ENCODE data around the gene KRTAP10-6.
"Not testable (repeated sequence)": the region's sequence is repeated elsewhere in the genome, so short reads cannot be mapped to it uniquely, and the experiment has no call there.

KRTAP10-6 gene

GRCh38 chr21:44550285-44550684, 42.0 kb downstream of the KRTAP10-6 start:
- not testable (repeated sequence) for H3K9me3 ChIP-seq (ENCODE audit: low read length); H3K36me3 ChIP-seq (ENCODE audit: insufficient read depth, low read length); H2AFZ ChIP-seq (ENCODE audit: low read depth, low read length); H3K27me3 ChIP-seq (ENCODE audit: insufficient read depth, low read length); H3K4me3 ChIP-seq (ENCODE audit: low read length)
- H3K4me1 ChIP-seq (ENCODE audit: insufficient read depth, low read length), result peaks cover 22% of the 10 kb centered on the region

DNA sequence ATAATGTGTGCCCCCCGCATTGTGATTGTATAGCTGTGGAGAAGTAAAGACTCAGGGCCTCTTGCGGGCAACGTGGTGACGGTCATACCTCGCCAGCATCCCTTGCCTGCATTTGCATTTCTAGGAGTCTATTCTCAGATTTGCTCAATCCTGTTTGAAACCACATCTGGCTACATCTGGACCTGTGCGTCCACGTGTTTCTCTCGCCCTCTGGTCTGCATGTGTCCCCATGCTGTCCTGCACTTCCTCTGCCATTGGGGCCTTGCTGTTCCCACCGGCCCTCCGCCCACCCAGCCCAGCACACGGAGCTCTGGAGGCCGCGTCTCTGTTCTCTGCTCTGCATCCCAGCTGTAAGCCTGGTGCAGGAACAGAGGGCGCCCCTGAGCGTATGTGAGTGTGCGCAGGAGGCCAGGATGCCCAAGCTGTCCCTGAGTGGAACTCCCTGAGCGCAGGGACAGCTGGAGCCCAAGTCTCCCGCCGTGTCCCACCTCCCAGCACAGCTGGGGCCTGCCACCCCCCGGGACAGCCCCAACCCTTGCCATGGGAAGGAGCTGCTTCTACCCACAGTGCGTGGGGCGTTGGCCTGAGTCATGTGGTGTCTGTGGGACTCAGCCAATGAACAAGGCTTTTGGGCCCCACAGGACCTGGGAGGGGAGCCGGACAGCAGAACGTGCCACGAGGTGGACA, 42.6 kb downstream of the KRTAP10-6 start:
- H3K9me3 ChIP-seq (ENCODE audit: low read length), result peaks cover 6% of the 10 kb centered on the region
- peaks cover 22% of the 10 kb centered on the region for H3K4me1 ChIP-seq (ENCODE audit: insufficient read depth, low read length)
- no peaks in the 10 kb centered on the region for H3K27me3 ChIP-seq (ENCODE audit: insufficient read depth, low read length)
- H3K4me3 ChIP-seq (ENCODE audit: low read length), result no peak overlapping the region
- H3K36me3 ChIP-seq (ENCODE audit: insufficient read depth, low read length), result no peaks in the 10 kb centered on the region
- H2AFZ ChIP-seq (ENCODE audit: low read depth, low read length), result no peak overlapping the region

GRCh38 chr21:44548922-44549321, 43.4 kb downstream of the KRTAP10-6 start:
- Histone ChIP-seq H2AFZ (ENCODE audit: low read depth, low read length) (no peak overlapping the region), H3K9me3 (ENCODE audit: low read length) (peaks cover 9% of the 10 kb centered on the region), H3K4me1 (ENCODE audit: insufficient read depth, low read length) (peaks cover 22% of the 10 kb centered on the region), H3K36me3 (ENCODE audit: insufficient read depth, low read length) (no peaks in the 10 kb centered on the region), H3K27me3 (ENCODE audit: insufficient read depth, low read length) (no peaks in the 10 kb centered on the region), H3K4me3 (ENCODE audit: low read length) (no peak overlapping the region)

DNA sequence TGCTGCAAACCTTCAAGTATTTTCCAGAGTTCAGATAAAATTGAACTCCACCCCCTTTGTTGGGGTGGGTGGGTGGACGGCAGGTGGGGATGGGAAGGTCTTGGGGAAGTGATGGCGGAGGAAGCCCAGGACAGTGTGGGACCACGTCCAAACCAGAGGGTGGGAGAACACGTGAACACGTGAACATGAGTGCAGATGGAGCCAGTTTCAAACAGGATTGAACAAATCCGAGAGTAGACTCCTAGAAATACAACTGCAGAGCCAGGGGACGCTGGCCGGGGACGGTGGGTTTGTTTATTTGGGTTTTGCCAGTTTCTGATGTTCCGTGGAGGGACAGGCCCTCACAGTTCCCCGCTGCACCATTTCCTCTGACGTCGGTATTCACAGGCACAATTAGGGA, 43.9 kb downstream of the KRTAP10-6 start:
- Histone ChIP-seq H3K9me3 (ENCODE audit: low read length) (peaks cover 9% of the 10 kb centered on the region), H3K36me3 (ENCODE audit: insufficient read depth, low read length) (no peaks in the 10 kb centered on the region), H3K4me3 (ENCODE audit: low read length) (no peak overlapping the region), H2AFZ (ENCODE audit: low read depth, low read length) (no peak overlapping the region), H3K4me1 (ENCODE audit: insufficient read depth, low read length) (peaks cover 22% of the 10 kb centered on the region), H3K27me3 (ENCODE audit: insufficient read depth, low read length) (no peaks in the 10 kb centered on the region)

- Histone ChIP-seq H3K27me3 (ENCODE audit: insufficient read depth, low read length) (no peaks in the 10 kb centered on the region), H3K4me3 (ENCODE audit: low read length) (no peak overlapping the region), H3K4me1 (ENCODE audit: insufficient read depth, low read length) (peaks cover 22% of the 10 kb centered on the region), H3K36me3 (ENCODE audit: insufficient read depth, low read length) (no peaks in the 10 kb centered on the region), H2AFZ (ENCODE audit: low read depth, low read length) (no peak overlapping the region), H3K9me3 (ENCODE audit: low read length) (peaks cover 9% of the 10 kb centered on the region)
Observed at GRCh38 chr21:44547656-44548331, 44.5 kb downstream of the KRTAP10-6 start.

- no peak overlapping the region for H3K4me3 ChIP-seq (ENCODE audit: low read length)
- H3K36me3 ChIP-seq (ENCODE audit: insufficient read depth, low read length), result no peaks in the 10 kb centered on the region
- H2AFZ ChIP-seq (ENCODE audit: low read depth, low read length), result no peak overlapping the region
- H3K4me1 ChIP-seq (ENCODE audit: insufficient read depth, low read length), result peaks cover 14% of the 10 kb centered on the region
- peaks cover 9% of the 10 kb centered on the region for H3K9me3 ChIP-seq (ENCODE audit: low read length)
- no peaks in the 10 kb centered on the region for H3K27me3 ChIP-seq (ENCODE audit: insufficient read depth, low read length)
Observed at GRCh38 chr21:44544566-44544965, 47.7 kb downstream of the KRTAP10-6 start.

DNA sequence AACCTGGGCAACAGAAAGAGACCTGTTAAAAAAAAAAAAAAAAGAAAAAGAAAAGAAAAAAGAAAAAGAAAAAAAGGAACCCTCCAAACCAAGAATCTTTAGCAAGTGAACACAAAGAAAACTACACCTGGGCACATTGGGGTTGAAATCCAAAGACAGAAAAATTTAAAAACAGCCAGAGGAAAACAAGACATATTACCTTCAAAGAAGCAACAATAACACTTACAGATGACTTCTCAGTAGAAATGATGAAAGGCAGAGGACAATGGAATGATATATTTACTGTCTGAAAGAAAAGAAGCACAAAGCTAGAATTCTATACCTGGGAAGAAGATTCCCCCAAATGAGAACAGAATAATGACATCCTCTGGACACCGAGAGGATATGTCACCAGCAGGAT, 49.6 kb downstream of the KRTAP10-6 start:
- Histone ChIP-seq H3K27me3 (ENCODE audit: insufficient read depth, low read length) (no peaks in the 10 kb centered on the region), H3K4me3 (ENCODE audit: low read length) (no peak overlapping the region), H3K4me1 (ENCODE audit: insufficient read depth, low read length) (no peaks in the 10 kb centered on the region), H3K36me3 (ENCODE audit: insufficient read depth, low read length) (no peaks in the 10 kb centered on the region), H2AFZ (ENCODE audit: low read depth, low read length) (no peak overlapping the region), H3K9me3 (ENCODE audit: low read length) (peaks cover 8% of the 10 kb centered on the region)
